NCI-H345 treated with DMSO at 0.1 percent for 48 hours (cell line): ENCODE measurements around the gene RCBTB2.

ENCODE experiments used
- DNase-seq: peaks from one replicate; lab custom pipeline; 2025; ENCODE audit not compliant: unreplicated experiment; lab: John Stamatoyannopoulos, UW

RCBTB2 gene

GRCh38 chr13:48564056-48564455, 31.2 kb upstream of the RCBTB2 start:
- DNase-seq: no peak

- DNase-seq: no peak
Observed at GRCh38 chr13:48563626-48564025, 30.7 kb upstream of the RCBTB2 start.

GRCh38 chr13:48562296-48563066, 29.6 kb upstream of the RCBTB2 start:
- DNase-seq: no peak

GRCh38 chr13:48561466-48562235, 28.8 kb upstream of the RCBTB2 start:
- no peak for DNase-seq

GRCh38 chr13:48560657-48561337, 27.9 kb upstream of the RCBTB2 start:
- no peak for DNase-seq

GRCh38 chr13:48559638-48560320, 26.9 kb upstream of the RCBTB2 start:
- DNase-seq: no peak

GRCh38 chr13:48556817-48557216, 23.9 kb upstream of the RCBTB2 start:
- DNase-seq: no peak

GRCh38 chr13:48555441-48555840, 22.6 kb upstream of the RCBTB2 start:
- DNase-seq: no peak

GRCh38 chr13:48551329-48551728, 18.4 kb upstream of the RCBTB2 start:
- DNase-seq: no peak

- DNase-seq: no peak
Observed at GRCh38 chr13:48549658-48550057, 16.8 kb upstream of the RCBTB2 start.

- no peak for DNase-seq
Observed at GRCh38 chr13:48547663-48548092, 14.8 kb upstream of the RCBTB2 start.

GRCh38 chr13:48545608-48546007, 12.7 kb upstream of the RCBTB2 start:
- no peak for DNase-seq

- DNase-seq: peak; percentile 23
Observed at GRCh38 chr13:48542581-48543341, 9.9 kb upstream of the RCBTB2 start.

GRCh38 chr13:48542138-48542537, 9.3 kb upstream of the RCBTB2 start:
- DNase-seq: no peak

- DNase-seq: no peak
Observed at GRCh38 chr13:48539550-48539949, 6.7 kb upstream of the RCBTB2 start.

GRCh38 chr13:48536621-48537250, 3.9 kb upstream of the RCBTB2 start:
- DNase-seq: no peak

- DNase-seq: no peak
Observed at GRCh38 chr13:48535766-48536165, 2.9 kb upstream of the RCBTB2 start.

- DNase-seq: no peak
Observed at GRCh38 chr13:48534911-48535501, 2.1 kb upstream of the RCBTB2 start.

GRCh38 chr13:48533961-48534600, 1.2 kb upstream of the RCBTB2 start:
- DNase-seq: no peak
